A673 (cell line): Measurements from ENCODE around the gene GRIN3B. TPM values are rescaled to one million over a fixed set of nuclear protein-coding genes. Genes with fewer than 3 reads are reported as not detected.

Experiments used
- BruUV-seq: library from RNA; stranded (reverse); fragments of 400-500 nt; replicated peaks from 2 replicates; lab custom pipeline; 2021; lab: Mats Ljungman, UMichigan
- CTCF ChIA-PET: fragments of 300-600 bp; sonication (Branson Sonifier 250); formaldehyde crosslinking; loops from one replicate; lab custom pipeline; 2022; ENCODE audit warnings: antibody characterized with exemption; lab: Charles Lee
- POLR2A ChIA-PET: fragments of 300-600 bp; sonication (Branson Sonifier 250); formaldehyde crosslinking; loops from one replicate; lab custom pipeline; 2022; ENCODE audit warnings: antibody characterized with exemption; ENCODE audit not compliant: low non-redundant PET; lab: Charles Lee
- DNase-seq: peaks from one replicate; pipeline ENCODE4 v3.0.0-alpha.2; 2015; ENCODE audit warnings: low spot score
- H3K27ac ChIP-seq: fragments of 200-600 bp; sonication (generic); 2 replicates; pipeline ENCODE4 v1.5.1; 2016; ENCODE audit warnings: mixed run types, low read depth, mild to moderate bottlenecking, mixed read lengths, antibody characterized with exemption, low read length; ENCODE audit not compliant: poor library complexity, severe bottlenecking
- H3K27me3 ChIP-seq: fragments of 200-600 bp; sonication (generic); replicated peaks from 2 replicates; pipeline ENCODE4 v1.6.1; 2017; ENCODE audit warnings: mixed run types, low read depth, mild to moderate bottlenecking, mixed read lengths, antibody characterized with exemption, low read length; ENCODE audit not compliant: insufficient read depth, poor library complexity
- H3K36me3 ChIP-seq: fragments of 200-600 bp; sonication (generic); 2 replicates; pipeline ENCODE4 v1.6.1; 2016; ENCODE audit warnings: mixed run types, mild to moderate bottlenecking, mixed read lengths, antibody characterized with exemption, low read length; ENCODE audit not compliant: insufficient read depth, poor library complexity, severe bottlenecking
- H3K4me1 ChIP-seq: fragments of 200-600 bp; sonication (generic); 2 replicates; pipeline ENCODE4 v1.6.1; 2017; ENCODE audit warnings: mixed run types, mild to moderate bottlenecking, mixed read lengths, antibody characterized with exemption, low read length; ENCODE audit not compliant: insufficient read depth, poor library complexity, severe bottlenecking
- H3K4me3 ChIP-seq: fragments of 200-600 bp; sonication (generic); 2 replicates; pipeline ENCODE4 v1.5.1; 2016; ENCODE audit warnings: low read depth, mixed run types, mild to moderate bottlenecking, mixed read lengths, low read length; ENCODE audit not compliant: poor library complexity, severe bottlenecking
- H3K9me3 ChIP-seq: fragments of 200-600 bp; sonication (generic); 2 replicates; pipeline ENCODE4 v1.6.1; 2016; ENCODE audit warnings: mixed run types, low read depth, mild to moderate bottlenecking, mixed read lengths, antibody characterized with exemption, low read length; ENCODE audit not compliant: poor library complexity, severe bottlenecking
- EZH2 ChIP-seq: fragments of 200-600 bp; sonication (generic); IDR thresholded peaks from 2 replicates; pipeline ENCODE4 v1.6.1; 2017; ENCODE audit warnings: borderline replicate concordance, low read depth, mild to moderate bottlenecking, mixed read lengths, antibody characterized with exemption, low read length; ENCODE audit not compliant: poor library complexity, severe bottlenecking
- intact Hi-C: fragments of 100-400 bp; cut with micrococcal nuclease; formaldehyde crosslinking; loops from one replicate; pipeline ENCODE4 v1.10.0; 2022; ENCODE audit not compliant: unreplicated experiment
- total RNA-seq: library from RNA; stranded (reverse); gene quantifications from 2 replicates; pipeline ENCODE4 v1.2.3, GENCODE V29; 2021
- TF ChIP-seq, protein P1 (sequence below): fragments of 300-800, 200-600 bp; sonication (generic); conservative IDR thresholded peaks from 2 replicates; pipeline ENCODE4 v1.5.1; 2017; ENCODE audit warnings: low read depth, mild to moderate bottlenecking, antibody characterized with exemption, low read length, moderate library complexity, mixed read lengths

GRIN3B gene
- total RNA-seq, 1 experiment from 2014 or later: not detected

DNA sequence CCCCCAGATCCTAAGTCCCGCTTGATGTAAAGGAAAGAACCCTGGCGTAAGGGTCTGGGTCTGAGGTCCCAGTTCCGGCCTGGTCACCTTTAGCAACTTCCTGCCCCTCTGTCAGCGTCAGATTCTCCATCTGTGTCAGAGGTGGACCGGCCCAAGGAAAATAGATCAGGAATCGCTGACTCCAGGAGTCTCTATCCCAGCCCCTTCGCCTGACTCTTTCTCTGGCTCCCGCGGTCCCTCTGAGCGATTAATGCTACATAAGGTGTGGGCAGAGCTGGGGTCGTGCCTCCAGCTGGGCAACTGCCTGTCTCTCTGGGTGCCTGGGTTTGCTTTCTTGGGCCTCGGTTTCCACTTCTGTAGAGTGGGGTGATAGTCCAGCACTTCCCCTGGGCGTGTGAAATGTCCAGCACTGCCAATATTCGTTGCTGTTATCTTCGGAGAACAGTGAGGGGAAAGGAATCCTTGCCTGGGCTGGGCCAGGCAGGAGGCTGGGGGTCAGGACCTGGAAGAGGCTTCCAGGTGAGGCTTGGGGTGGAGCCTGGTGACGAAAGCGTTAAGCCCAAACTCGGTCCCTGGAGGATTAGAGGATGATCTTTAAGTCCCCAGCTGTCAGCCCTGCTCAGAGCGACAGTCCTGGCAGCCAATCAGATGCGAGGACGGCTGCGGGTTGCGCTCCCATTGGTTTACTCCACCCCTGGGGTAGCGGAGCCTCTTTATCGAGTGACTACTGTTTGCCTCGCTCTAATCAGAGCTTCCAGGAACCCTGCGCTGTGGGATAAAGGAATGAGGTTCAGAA is 40.5 kb downstream of the GRIN3B start:
- POLR2A ChIA-PET: interaction anchor here (0.5 to 0.6 kb wide), 4 partner anchors 9 to 229 kb away, joined by 3 to 8 read pairs (median 4); no protein-coding TSS in a partner anchor
- H3K9me3 ChIP-seq: no peaks in the 10 kb centered on the region
- TF ChIP-seq, protein P1, sequence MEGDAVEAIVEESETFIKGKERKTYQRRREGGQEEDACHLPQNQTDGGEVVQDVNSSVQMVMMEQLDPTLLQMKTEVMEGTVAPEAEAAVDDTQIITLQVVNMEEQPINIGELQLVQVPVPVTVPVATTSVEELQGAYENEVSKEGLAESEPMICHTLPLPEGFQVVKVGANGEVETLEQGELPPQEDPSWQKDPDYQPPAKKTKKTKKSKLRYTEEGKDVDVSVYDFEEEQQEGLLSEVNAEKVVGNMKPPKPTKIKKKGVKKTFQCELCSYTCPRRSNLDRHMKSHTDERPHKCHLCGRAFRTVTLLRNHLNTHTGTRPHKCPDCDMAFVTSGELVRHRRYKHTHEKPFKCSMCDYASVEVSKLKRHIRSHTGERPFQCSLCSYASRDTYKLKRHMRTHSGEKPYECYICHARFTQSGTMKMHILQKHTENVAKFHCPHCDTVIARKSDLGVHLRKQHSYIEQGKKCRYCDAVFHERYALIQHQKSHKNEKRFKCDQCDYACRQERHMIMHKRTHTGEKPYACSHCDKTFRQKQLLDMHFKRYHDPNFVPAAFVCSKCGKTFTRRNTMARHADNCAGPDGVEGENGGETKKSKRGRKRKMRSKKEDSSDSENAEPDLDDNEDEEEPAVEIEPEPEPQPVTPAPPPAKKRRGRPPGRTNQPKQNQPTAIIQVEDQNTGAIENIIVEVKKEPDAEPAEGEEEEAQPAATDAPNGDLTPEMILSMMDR: no peak
- TF ChIP-seq EZH2: no peak
- H3K4me1 ChIP-seq: peaks cover 31% of the 10 kb centered on the region
- no TSS peak for BruUV-seq
- CTCF ChIA-PET: interaction anchor here (0.5 kb wide), 1 partner anchor 153 kb away, joined by 3 read pairs; no protein-coding TSS in a partner anchor
- H3K27me3 ChIP-seq: no peaks in the 10 kb centered on the region
- H3K36me3 ChIP-seq: peaks cover 11% of the 10 kb centered on the region
- intact Hi-C loops: no loop called here
- peak; percentile 99 for DNase-seq
- peak overlapping the region; percentile 54 for H3K4me3 ChIP-seq
- H3K27ac ChIP-seq: peak overlapping the region; percentile 73

GRCh38 chr19:1041272-1041834 is 41.1 kb downstream of the GRIN3B start:
- no TSS peak for BruUV-seq
- peaks cover 31% of the 10 kb centered on the region for H3K4me1 ChIP-seq
- ChIA-PET POLR2A (interaction anchor here (0.6 kb wide), 2 partner anchors 10 to 12 kb away, joined by 3 to 4 read pairs; no protein-coding TSS in a partner anchor), CTCF (interaction anchor here (0.5 kb wide), 1 partner anchor 153 kb away, joined by 3 read pairs; no protein-coding TSS in a partner anchor)
- DNase-seq: no peak
- no peaks in the 10 kb centered on the region for H3K9me3 ChIP-seq
- peak overlapping the region; percentile 54 for H3K4me3 ChIP-seq
- peaks cover 6% of the 10 kb centered on the region for H3K36me3 ChIP-seq
- H3K27ac ChIP-seq: peak overlapping the region; percentile 73
- no peak for TF ChIP-seq EZH2
- TF ChIP-seq, protein P1: no peak
- intact Hi-C loops: no loop called here
- H3K27me3 ChIP-seq: no peaks in the 10 kb centered on the region

DNA sequence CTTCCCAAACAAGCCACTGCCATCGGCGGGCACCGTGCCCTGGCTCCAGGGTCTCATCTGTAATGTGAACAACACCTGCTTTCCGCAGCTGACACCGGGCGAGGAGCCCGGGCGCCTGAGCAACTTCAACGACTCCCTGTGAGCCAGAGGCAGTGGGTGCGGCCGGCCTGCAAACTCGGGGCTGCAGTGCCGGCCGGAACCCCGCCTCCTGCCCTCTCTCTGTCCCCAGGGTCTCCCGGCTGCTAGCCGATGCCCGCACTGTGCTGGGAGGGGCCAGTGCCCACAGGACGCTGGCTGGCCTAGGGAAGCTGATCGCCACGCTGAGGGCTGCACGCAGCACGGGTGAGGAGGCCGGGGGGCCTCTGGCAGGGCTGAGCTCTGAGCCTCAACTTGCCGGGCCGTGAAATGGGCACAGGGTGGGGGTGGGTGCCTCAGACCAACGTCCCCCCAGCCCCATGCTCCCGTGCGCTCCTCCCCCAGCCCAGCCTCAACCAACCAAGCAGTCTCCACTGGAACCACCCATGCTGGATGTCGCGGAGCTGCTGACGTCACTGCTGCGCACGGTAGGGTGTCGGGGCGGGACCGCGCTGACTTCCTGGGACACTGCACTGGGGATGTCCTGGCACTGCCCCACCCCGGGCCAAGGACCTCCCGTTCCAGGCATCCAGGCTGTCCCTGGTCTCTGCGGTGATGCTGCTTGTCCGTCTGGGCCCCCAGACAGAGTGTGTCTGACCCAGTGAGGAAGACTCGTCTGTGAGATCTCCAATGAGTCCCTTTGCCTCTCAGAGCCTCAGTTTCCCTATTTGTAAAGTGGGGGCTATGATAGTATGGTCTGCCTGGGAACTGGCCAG is 41.8 kb downstream of the GRIN3B start:
- H3K27ac ChIP-seq: peak overlapping the region; percentile 73
- DNase-seq: peak; percentile 85
- CTCF ChIA-PET: no interaction called here
- intact Hi-C loops: no loop called here
- peaks cover 4% of the 10 kb centered on the region for H3K36me3 ChIP-seq
- peak overlapping the region; percentile 54 for H3K4me3 ChIP-seq
- no peaks in the 10 kb centered on the region for H3K27me3 ChIP-seq
- TF ChIP-seq EZH2: no peak
- TF ChIP-seq, protein P1: no peak
- no peaks in the 10 kb centered on the region for H3K9me3 ChIP-seq
- POLR2A ChIA-PET: no interaction called here
- peaks cover 31% of the 10 kb centered on the region for H3K4me1 ChIP-seq
- BruUV-seq: no TSS peak
